Activated T-cell treated with anti-CD3 and anti-CD28 coated beads, Interleukin-2, amount 50 U/mL, for 4 hours (primary cell): Measurements from ENCODE around the gene MAD1L1. TPM values are rescaled to one million over a fixed set of nuclear protein-coding genes. Genes with fewer than 3 reads are reported as not detected.
"Not testable (repeated sequence)": the region's sequence is repeated elsewhere in the genome, so short reads cannot be mapped to it uniquely, and the experiment has no call there.

Source experiments
- ATAC-seq, 2 donors: fragments of 200-7000 bp; cut with Tn5 transposase; one replicate each; pipeline ENCODE4 v1.10.0; 2021
- DNase-seq: peaks from one replicate; pipeline ENCODE4 v3.0.0-alpha.2; 2020
- H3K27me3 Mint-ChIP-seq: one replicate; pipeline ENCODE4 v1.8.0; 2021; ENCODE audit warnings: low read depth, mixed read lengths
- H3K36me3 Mint-ChIP-seq: one replicate; pipeline ENCODE4 v1.8.0; 2022; ENCODE audit warnings: mixed read lengths; ENCODE audit not compliant: insufficient read depth
- H3K4me1 Mint-ChIP-seq: one replicate; pipeline ENCODE4 v1.8.0; 2021; ENCODE audit warnings: low read depth, mixed read lengths
- H3K4me3 Mint-ChIP-seq: one replicate; pipeline ENCODE4 v1.8.0; 2021; ENCODE audit warnings: mild to moderate bottlenecking, moderate library complexity, mixed read lengths
- H3K9me3 Mint-ChIP-seq: one replicate; pipeline ENCODE4 v1.8.0; 2021; ENCODE audit warnings: mixed read lengths
- total RNA-seq, 3 donors: library from RNA; stranded (reverse); gene quantifications; one replicate each; pipeline ENCODE4 v1.2.1, GENCODE V29; 2021

Gene MAD1L1
- total RNA-seq, 3 donors from 2014 or later, result 55.8 to 59.4 (median 57.9) TPM

DNA sequence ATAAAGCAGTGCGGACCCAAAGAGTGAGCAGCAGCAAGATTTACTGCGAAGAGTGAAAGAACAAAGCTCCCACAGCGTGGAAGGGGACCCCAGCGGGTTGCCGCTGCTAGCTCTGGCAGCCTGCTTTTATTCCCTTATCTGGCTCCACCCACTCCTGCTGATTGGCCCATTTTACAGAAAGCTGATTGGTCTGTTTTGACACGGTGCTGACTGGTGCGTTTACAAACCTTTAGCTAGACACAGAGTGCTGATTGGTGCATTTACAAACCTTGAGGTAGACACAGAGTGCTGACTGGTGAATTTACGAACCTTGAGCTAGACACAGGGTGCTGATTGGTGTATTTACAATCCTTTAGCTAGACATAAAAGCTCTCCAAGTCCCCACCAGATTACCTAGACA lies 256.2 kb downstream of the MAD1L1 start:
- not testable (repeated sequence) for H3K9me3 Mint-ChIP-seq, DNase-seq, H3K36me3 Mint-ChIP-seq, H3K27me3 Mint-ChIP-seq, H3K4me3 Mint-ChIP-seq, ATAC-seq, H3K4me1 Mint-ChIP-seq

DNA sequence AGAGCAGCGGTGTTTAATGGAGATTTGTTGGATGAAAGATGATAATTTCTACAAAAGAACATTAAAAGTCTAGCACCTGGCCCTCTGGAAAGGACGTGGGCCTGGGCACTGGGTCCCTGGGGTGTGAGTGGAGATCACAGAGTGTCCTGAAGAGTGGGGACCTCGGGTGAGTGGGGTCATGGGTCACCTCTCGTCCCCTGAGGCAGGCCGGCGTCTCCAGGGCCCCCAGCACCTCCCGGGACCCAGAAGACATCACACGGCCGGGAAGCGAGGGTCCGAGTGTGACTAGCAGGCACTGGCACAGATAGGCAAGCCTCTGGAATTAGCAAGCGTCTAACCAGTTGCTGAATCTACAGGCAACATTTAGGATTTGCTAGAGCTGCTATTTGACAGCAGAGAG lies 257.2 kb downstream of the MAD1L1 start:
- H3K36me3 Mint-ChIP-seq, result peaks cover 10% of the 10 kb centered on the region
- H3K27me3 Mint-ChIP-seq, result no peaks in the 10 kb centered on the region
- ATAC-seq, result no peak
- H3K9me3 Mint-ChIP-seq, result no peaks in the 10 kb centered on the region
- H3K4me1 Mint-ChIP-seq, result peaks cover 5% of the 10 kb centered on the region
- H3K4me3 Mint-ChIP-seq, result no peak overlapping the region
- DNase-seq, result no peak

DNA sequence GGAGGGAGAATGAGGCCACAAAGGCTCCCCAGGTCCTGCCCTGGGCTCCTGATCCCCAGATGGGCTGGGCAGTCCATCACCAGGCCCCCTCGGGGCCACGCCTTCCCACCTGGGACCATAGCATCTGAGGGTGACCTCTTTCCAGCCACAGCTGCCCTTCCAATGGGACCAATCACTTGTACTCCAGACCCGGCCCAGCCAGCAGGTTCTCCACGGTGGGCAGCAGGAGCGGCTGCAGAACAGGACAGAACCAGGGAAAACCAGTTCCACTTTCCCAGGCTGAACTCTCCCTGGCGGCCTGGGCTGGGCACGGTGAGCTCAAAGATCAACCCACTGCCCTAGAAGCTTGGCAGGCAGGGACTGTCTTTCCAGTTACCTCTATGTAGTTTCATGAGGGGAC lies 257.6 kb downstream of the MAD1L1 start:
- ATAC-seq (no peak), DNase-seq (no peak)
- Mint-ChIP-seq H3K9me3 (no peaks in the 10 kb centered on the region), H3K4me1 (peaks cover 5% of the 10 kb centered on the region), H3K4me3 (no peak overlapping the region), H3K27me3 (no peaks in the 10 kb centered on the region), H3K36me3 (peaks cover 10% of the 10 kb centered on the region)

DNA sequence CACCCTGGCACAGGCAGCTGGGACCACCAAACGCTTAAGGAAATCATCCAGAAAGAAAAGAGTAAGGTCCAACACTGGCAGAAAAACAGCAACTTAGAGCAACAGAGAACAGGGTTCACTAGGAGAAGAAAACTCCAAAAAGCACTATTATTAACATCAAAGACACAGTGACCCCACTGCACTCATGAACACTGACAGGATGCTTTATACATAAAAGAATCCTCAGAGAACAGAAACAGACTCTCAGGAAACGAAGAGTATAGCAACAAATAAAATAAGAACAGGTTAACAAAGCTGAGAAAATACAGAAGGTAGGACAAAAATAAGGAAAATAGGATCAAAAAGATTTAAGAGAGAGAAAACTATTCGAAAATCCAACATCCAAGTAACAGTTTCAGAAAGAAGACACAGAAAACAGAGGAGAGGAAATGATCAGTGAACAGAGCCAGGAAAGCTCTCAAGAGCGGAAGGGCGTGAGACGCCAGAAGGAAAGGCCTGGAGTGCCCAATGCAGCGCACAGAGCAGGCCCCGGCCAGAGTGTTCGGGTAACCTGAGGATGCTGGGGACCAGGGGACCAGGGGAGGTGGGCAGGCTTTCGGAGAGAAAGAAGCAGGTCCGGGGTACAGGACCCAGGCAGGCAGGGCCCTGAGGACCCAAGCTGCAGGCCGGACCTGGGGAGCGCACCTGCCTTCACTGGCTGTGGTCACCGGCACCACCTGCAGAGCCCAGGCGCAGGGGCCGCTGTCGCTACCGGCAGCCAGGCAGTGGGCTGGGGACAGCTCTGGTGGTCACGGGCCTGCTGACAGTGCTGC lies 258.2 kb downstream of the MAD1L1 start:
- Mint-ChIP-seq H3K4me3 (no peak overlapping the region), H3K27me3 (no peaks in the 10 kb centered on the region), H3K4me1 (peaks cover 10% of the 10 kb centered on the region), H3K36me3 (peaks cover 10% of the 10 kb centered on the region), H3K9me3 (no peaks in the 10 kb centered on the region)
- ATAC-seq (no peak), DNase-seq (no peak)

DNA sequence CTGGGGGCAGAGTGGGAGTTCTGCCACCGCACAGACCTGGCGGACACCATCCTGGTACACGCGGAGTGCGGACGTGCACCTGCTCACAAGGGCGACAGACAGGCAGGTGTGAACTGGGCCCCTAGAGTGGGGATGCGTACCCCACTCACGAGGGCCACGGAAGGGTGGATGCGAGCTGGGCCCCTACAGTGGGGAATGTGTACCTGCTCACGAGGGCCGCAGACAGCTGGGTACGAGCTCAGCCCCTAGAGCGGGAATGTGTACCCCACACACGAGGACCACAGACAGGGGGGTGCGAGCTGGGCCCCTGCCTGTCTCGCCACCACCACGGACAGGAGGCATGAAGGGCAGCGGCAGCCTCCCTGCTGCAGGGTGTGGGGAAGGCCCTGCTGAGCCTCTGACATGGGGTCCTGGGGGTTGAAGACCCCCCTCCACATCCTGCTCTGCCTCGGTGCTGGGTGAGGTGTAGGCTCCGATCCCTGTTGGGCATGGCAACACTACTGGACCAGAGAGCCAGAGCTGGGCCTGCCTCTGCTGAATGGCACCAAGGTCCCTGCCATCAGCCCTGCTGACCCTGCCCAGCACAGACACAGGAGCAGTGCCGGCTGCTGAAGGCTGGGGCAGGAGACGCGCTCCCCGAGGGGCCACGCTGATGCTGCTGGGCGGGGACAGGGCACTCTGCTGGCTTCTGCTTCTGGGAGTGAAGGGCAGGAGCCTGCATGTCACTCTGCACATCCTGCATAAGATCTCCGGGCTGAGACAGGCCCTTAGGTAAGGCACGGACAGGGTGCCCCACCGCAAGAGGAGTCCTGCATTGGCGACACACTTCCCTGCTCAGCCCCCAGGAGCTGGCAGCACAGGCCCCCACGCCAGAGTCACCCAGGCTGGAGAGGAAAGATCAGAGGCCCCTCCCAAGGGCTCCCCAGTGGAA lies 259.2 kb downstream of the MAD1L1 start:
- Mint-ChIP-seq H3K9me3 (no peaks in the 10 kb centered on the region), H3K36me3 (peaks cover 10% of the 10 kb centered on the region), H3K27me3 (no peaks in the 10 kb centered on the region), H3K4me3 (no peak overlapping the region), H3K4me1 (peaks cover 12% of the 10 kb centered on the region)
- ATAC-seq (no peak), DNase-seq (no peak)

DNA sequence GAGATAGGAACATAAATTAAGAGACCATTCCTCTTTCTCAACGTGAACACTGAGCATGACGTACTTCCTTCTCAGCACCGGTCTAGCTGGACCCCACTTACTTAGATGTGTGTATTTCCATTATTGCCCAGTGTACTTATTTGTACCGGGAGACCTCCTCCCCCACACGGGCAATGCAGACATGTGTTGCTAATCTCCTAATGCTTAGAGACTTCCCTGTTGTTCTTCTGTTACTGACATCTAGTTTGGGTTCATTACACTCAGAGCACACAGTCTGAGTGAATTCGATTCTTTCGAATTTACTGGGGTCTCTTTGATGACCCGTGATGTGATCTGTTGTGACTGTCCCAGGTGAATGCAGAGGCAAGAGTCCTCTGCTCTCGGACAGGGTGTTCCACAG lies 260.0 kb downstream of the MAD1L1 start:
- Mint-ChIP-seq H3K36me3 (peaks cover 12% of the 10 kb centered on the region), H3K27me3 (no peaks in the 10 kb centered on the region), H3K9me3 (no peaks in the 10 kb centered on the region), H3K4me1 (peaks cover 12% of the 10 kb centered on the region), H3K4me3 (no peak overlapping the region)
- ATAC-seq (no peak), DNase-seq (no peak)

DNA sequence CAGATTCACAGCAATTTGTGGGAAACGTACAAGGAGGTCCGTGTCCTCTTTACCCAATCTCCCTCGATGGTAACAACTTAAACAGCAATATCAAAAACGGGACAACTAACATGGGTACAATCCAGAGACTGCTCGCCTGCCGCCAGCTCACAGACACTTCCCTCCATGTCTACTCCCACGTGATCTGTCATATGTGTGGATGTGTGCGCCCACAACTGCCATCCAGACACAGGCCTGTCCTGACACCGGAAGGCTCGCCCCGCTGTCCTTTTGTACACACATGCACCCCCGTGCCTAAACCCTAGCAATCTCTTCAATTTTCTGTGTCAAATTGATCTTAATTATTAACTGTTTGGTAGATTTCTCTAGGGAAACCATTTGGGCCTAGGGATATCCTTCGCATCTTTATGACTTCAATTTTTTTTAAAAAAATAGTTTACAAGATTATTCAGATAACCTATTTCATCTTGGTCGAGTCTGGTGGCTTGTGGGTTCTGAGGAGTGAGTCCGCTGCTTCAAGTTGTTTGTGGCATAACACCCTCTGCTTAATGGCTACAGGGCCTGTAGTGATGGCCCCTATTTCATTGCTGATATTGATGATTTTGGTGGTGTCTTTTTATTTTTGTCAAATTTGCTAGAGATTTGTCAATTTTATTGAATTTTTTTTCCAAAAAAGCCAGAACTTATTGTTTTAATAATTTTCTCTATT lies 260.6 kb downstream of the MAD1L1 start:
- no peaks in the 10 kb centered on the region for H3K27me3 Mint-ChIP-seq
- no peak for DNase-seq
- no peak for ATAC-seq
- H3K9me3 Mint-ChIP-seq, result no peaks in the 10 kb centered on the region
- H3K4me3 Mint-ChIP-seq, result no peak overlapping the region
- peaks cover 15% of the 10 kb centered on the region for H3K36me3 Mint-ChIP-seq
- H3K4me1 Mint-ChIP-seq, result peaks cover 15% of the 10 kb centered on the region

DNA sequence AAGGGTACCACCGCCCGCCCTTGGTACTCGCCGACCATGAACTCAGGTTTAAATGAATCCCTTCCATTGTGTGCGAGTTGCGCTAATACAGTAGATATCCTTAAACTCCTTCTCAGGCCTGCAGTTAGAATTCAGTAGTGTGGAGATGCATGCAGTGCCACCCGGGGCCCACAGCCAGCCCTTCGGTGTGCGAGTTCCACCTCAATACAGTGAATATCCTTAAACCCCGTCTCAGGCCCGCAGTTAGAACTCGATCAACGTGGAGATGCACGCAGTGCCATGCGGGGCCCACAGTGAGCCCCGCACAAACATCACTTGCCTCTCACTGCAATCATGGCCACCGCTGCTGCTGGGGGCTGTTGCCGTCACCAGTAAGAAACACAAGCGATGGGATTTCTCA lies 261.9 kb downstream of the MAD1L1 start:
- Mint-ChIP-seq H3K36me3 (peaks cover 12% of the 10 kb centered on the region), H3K27me3 (no peaks in the 10 kb centered on the region), H3K9me3 (no peaks in the 10 kb centered on the region), H3K4me3 (no peak overlapping the region), H3K4me1 (peaks cover 15% of the 10 kb centered on the region)
- DNase-seq, result no peak
- no peak for ATAC-seq

DNA sequence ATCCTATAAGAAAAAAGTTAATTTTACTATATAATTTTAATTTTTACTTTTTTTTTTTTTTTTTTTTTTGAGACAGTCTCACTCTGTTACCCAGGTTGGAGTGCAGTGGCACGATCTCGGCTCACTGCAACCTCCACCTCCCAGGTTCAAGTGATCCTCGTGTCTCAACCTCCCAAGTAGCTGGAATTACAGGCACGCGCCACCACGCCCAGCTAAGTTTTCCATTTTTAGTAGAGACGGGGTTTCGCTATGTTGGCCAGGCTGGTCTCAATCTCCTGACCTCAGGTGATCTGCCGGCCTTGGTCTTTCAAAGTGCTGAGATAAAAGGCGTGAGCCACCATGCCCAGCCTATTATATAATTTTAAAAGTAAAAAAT lies 262.5 kb downstream of the MAD1L1 start:
- not testable (repeated sequence) for H3K9me3 Mint-ChIP-seq, H3K4me3 Mint-ChIP-seq, H3K27me3 Mint-ChIP-seq, DNase-seq, ATAC-seq
- Mint-ChIP-seq H3K4me1 (peaks cover 15% of the 10 kb centered on the region), H3K36me3 (peaks cover 11% of the 10 kb centered on the region)

DNA sequence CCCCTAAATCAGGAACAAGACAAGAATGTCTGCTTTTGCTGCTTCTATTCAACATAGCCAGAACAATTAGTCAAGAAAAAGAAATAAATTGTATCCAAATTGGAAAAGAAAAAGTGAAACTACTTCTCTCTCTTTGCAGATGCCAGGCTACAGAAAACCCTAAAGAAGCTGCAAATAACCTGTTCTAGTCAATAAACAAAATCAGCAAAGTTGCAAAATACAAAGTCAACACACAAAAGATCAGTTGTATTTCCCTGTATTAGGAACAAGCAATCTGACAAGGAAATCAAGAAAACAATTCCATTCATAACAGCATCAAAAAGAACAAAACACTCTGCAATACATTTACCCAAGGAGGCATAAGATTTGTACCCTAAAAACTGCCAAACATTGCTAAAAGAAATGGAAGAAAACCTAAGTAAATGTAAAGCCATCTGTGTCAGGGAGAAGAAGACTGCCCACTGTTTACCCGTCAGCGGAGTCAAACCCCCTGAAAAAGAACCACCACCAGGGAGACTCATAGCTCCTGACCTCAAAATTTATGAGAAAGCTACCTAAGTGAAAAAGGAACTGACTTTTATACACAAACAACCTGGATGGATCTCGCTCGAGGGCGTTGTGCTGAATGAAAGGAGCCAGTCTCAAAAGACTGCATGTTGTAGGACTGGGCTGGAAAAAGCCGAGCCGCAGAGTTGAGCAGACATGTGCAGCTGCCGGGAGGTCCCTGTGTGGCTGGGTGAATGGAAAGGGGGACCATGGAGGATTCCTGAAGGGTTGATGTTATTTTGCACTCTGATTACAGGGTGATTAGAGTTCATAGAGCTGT lies 263.1 kb downstream of the MAD1L1 start:
- peaks cover 15% of the 10 kb centered on the region for H3K4me1 Mint-ChIP-seq
- peak; percentile 43 to 66 for ATAC-seq
- DNase-seq, result no peak
- H3K9me3 Mint-ChIP-seq, result no peaks in the 10 kb centered on the region
- H3K27me3 Mint-ChIP-seq, result no peaks in the 10 kb centered on the region
- H3K4me3 Mint-ChIP-seq, result no peak overlapping the region
- H3K36me3 Mint-ChIP-seq, result peaks cover 11% of the 10 kb centered on the region

DNA sequence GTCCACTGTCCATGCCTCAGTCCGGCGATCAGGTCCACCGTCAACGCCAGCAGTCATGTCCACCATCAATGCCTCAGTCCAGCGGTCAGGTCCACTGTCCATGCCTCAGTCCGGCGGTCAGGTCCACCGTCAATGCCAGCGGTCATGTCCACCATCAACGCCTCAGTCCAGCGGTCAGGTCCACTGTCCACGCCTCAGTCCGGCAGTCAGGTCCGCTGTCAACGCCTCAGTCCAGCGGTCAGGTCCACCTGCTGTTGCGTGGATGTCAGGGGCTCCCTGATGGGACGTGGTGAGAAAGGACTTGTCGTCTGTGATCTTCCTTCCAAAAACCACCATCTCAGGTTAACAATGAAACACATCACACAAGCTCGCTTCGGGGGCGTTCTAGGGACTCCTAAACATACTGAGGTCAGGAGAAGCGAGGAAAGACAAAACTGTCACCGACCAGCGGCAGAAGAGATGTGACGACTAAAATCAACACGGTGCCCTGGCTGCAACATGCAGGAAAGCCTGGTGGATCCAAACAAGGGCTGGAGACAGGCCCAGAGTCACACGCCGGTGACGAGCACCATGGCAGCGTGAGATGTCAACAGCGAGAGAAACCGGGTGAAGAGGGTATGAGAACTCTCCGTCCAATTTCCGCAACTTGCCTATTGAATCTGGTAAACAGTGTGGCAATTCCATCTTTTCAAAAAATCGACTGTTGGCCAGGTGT lies 264.2 kb downstream of the MAD1L1 start:
- no peak overlapping the region for H3K4me3 Mint-ChIP-seq
- no peaks in the 10 kb centered on the region for H3K27me3 Mint-ChIP-seq
- H3K9me3 Mint-ChIP-seq, result no peaks in the 10 kb centered on the region
- ATAC-seq (no peak), DNase-seq (no peak)
- H3K4me1 Mint-ChIP-seq, result peaks cover 10% of the 10 kb centered on the region
- peaks cover 10% of the 10 kb centered on the region for H3K36me3 Mint-ChIP-seq

DNA sequence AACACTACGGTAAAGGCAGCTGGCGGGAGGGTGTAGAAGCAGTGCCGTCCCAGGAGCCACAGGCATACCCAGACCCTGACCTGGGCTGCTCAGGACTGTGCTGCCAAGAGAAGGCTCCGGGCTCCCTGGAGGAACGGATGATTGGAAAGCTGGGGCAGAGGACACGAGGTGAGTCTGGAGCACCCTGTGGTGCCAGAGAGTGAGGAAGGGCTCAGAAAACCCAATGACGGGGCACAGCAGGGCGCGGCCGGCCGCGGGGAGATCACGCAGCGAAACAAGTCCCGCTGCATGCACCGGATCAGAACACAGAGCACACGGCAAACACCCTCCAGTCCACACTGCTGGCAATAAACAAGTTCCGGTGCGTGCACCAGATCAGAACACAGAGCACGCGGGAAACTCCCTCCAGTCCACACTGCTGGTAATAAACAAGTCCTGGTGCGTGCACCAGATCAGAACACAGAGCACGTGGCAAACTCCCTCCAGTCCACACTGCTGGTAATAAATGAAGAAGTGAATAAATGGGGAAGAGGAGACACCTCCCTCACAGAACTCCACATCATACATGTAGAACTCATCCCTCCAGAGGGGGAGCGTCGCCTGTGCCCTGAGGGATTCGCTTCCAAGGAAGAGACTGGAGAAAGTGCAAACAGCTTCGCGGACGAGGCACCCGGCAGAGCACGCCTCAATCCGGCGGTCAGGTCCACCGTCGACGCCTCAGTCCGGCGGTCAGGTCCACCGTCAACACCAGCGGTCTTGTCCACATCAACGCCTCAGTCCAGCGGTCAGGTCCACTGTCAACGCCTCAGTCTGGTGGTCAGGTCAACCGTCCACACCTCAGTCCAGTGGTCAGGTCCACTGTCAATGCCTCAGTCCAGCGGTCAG lies 265.0 kb downstream of the MAD1L1 start:
- no peak for ATAC-seq
- no peak for DNase-seq
- H3K36me3 Mint-ChIP-seq, result peaks cover 8% of the 10 kb centered on the region
- no peaks in the 10 kb centered on the region for H3K9me3 Mint-ChIP-seq
- peaks cover 10% of the 10 kb centered on the region for H3K4me1 Mint-ChIP-seq
- no peaks in the 10 kb centered on the region for H3K27me3 Mint-ChIP-seq
- H3K4me3 Mint-ChIP-seq, result no peak overlapping the region
